Left renal cortex interstitium (tissue), 4 donors: Measurements from ENCODE around the gene LYZL4. TPM values are rescaled to one million over a fixed set of nuclear protein-coding genes. Genes with fewer than 3 reads are reported as not detected.

ENCODE experiments used
- DNase-seq, 4 donors: peaks; one replicate each; pipeline ENCODE4 v3.0.0-alpha.2; 2013; ENCODE audit warnings: low read depth in 4 of 4, low spot score in 2 of 4, missing footprints in 1 of 4
- polyA plus RNA-seq, 4 donors: library from polyadenylated mRNA; unstranded; fragments of 120-200 nt; gene quantifications; one replicate each; pipeline ENCODE4 v1.2.1, GENCODE V29; 2013; ENCODE audit not compliant: insufficient read length in 4 of 4

The LYZL4 gene
- polyA plus RNA-seq, 4 donors, result not detected

GRCh38 chr3:42377681-42378080 lies 32.7 kb downstream of the LYZL4 start:
- DNase-seq, result no peak

DNA sequence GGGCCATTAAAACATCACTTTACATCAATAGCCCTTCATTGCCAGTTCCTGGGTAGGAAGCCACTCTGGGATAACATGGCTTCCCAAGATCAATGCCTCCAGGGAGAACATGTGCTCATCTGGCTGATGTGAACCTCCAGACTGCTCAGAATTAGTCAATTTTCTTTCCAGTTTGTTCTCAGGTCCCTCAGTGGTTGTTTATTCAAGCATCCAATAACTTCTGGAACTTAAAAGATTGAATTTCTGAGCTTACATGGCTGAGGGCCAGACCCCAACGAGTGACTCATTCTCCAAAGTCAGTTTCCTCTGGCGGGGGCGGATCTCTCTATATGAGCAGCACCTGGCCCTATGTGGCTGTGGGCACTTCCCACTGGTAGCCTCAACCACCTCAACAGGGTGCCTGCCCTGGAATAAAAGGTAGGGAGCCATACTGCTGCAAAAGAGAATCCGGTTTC lies 34.0 kb downstream of the LYZL4 start:
- DNase-seq, result no peak

DNA sequence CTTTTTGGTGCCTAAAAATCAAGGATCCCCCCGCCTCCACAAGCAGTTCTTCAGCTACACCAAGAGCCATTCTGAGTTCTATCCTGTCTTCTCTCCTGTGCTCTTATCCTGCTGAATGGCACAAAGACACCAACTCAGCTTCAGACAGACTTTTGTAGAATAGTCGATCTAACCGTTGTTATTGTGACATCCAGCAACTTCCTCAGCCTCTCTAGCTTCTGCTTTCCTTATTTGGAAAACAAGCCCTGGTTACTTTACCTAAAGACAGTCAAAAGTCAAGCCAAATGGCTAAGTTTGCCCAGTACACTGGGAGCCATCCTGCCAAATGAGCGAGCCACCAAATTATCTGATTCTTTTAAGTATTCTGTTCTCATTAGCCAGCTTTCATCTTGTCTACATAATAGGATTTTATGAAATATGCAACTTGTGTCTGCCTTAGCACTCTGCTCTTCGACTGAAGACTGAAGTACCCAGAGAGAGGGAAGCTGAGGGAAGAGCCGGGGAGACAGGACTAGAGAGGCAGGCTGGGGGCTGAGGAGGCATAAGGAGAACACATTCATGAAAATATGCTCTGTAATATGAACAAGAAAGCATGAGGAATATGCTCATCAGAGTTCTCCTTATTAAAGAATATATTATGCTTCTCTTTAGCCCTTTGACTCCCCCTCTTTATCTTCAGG lies 35.1 kb downstream of the LYZL4 start:
- no peak for DNase-seq

DNA sequence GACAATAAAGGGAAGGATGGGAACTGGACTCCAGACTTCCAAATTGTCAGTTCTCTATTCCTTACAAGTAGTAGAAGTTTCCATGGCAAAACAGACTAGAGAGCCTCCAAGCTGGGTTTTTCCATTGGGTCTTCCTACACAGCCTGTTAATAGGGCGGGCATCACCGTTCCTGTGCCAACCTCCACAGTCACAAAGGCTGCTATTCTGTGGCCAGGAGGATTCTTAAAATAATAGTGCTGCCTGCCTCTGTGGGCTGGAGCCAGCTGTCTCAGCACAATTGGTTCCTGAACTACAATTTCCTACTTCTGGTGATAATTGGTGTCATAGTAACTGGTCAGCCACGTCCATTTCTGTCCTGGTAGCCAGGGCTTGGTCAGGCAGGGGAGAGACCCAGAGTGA lies 38.6 kb downstream of the LYZL4 start:
- no peak for DNase-seq

DNA sequence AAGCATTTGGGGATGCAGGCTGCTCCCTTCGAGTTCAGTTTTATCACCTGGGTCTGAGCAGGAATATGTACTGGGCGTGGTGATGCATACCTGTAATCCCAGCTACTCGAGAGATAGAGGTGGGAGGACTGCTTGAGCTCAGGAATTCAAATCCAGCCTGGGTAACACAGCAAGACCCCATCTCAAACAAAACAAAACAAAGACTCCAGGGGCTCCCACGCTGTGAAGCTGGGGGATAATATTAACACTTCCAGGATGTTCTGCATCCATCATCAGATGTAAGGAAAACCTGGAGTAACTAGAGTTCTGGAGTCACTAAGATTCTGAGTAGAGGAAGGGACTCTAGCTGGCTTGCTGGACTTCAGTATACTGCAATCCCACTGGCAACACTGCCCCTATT lies 40.6 kb downstream of the LYZL4 start:
- DNase-seq, result no peak

- DNase-seq, result no peak
Observed at GRCh38 chr3:42369304-42369703, 41.1 kb downstream of the LYZL4 start.

DNA sequence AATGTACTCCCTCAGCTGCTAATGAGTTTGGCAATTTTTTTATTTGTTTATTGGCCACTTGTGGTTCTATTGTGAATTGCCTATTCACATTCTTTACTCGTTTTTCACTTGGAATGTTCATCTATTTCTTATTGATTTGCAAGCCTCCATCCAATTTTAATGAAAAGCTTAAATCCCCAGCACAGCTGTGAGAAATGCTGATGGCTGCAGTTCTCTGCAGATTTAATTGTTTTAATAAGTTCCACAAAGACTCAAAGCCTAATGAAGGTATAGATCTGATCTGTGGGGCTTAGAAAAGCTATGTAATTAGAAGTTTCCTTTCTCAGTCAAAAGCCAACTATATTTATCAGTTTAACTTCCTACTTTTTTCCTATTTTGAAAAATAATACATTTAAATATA lies 41.5 kb downstream of the LYZL4 start:
- no peak for DNase-seq

DNA sequence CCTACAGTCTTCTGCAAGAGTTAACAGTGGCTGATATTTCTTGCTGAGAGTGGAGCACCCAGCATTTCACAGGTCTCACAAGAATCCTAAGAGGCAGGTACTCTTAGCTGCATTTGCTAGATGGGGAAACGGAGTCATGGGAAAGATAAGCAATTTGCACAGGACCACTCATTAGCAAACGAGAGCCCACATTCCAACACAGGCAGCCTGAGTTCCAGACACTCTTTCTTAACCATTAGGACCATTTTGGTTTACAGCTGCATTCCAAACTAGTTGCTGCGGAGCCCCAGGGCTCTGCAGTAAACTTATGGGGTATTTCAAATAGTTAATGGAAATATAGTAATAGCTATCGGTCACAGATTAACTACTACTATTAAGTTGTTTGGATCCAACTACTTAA lies 42.5 kb downstream of the LYZL4 start:
- no peak for DNase-seq

DNA sequence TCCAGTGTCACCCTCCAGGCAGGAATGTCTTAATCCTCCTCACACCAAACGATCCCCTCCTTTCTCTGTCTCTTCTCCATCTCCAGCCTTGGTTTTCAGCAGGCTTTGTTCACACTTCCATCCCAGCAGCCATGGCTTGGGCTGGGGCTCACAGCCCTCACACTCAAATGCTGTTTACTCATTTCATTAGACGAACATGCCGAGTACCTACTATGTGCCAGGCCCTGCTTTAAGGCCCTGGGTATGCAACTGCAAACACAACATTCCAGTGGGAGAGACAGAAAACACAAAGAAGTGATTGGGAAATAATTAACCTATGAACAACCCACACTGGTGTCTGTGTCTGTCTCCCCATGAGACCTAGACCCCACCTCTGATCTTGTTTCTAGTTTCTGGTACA lies 43.9 kb downstream of the LYZL4 start:
- no peak for DNase-seq

GRCh38 chr3:42357335-42357734 lies 53.1 kb downstream of the LYZL4 start:
- DNase-seq, result no peak

DNA sequence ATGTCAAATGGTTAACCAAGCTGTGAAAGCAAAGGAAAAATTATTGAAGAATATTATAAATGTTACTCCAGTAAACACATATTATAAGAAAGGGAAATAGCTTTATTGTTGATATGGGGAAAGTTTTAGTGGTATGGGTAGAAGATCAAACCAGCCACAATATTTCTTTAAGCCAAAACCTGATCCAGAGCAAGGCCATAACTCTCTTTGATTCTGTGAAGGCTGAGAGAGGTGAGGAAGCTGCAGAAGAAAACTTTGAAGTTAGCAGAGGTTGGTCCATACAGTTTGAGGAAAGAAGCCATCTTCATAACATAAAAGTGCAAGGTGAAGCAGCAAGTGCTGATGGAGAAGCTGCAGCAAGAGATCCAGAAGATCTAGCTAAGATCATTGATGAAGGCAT lies 54.8 kb downstream of the LYZL4 start:
- DNase-seq, result no peak

DNA sequence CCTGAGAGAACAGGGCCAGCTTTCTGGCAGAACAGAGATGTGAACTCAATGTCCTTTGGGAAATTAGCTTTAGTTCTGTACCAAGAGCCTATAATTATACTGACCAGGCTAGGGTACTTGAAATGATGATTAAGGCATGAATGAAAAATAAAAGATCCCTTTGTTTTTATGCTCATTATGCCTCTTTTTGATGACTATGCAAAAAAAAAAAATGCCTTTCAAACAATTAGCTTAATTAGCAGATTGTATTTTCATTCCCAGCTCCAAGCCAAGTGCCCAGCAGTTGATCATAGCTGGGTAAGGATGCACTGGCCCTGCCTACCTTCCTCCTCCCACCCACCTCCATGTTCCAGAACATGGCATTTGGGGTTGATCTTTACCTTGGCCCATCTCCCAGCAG lies 56.8 kb downstream of the LYZL4 start:
- no peak for DNase-seq

- no peak for DNase-seq
Observed at GRCh38 chr3:42351207-42351606, 59.2 kb downstream of the LYZL4 start.

- no peak for DNase-seq
Observed at GRCh38 chr3:42349765-42350594, 60.4 kb downstream of the LYZL4 start.

- no peak for DNase-seq
Observed at GRCh38 chr3:42347928-42348327, 62.5 kb downstream of the LYZL4 start.

Other genes with a start within 250 kb of the LYZL4 start
- gene CCK, start 144.4 kb downstream of the LYZL4 start, polyA plus RNA-seq, result under 1 TPM; 0.24 to 0.57 (median 0.33) TPM
- 1 to 10 TPM; 1.1 to 2.7 (median 1.6) TPM for gene VIPR1, start 92.0 kb upstream of the LYZL4 start, polyA plus RNA-seq
- 10 to 100 TPM; 40.7 to 46.7 (median 43.0) TPM for gene SEC22C, start 171.4 kb upstream of the LYZL4 start, polyA plus RNA-seq
- gene SS18L2, start 180.2 kb upstream of the LYZL4 start, polyA plus RNA-seq, result 10 to 100 TPM; 22.8 to 26.3 (median 25.4) TPM
- gene NKTR, start 190.1 kb upstream of the LYZL4 start, polyA plus RNA-seq, result 100 to 1,000 TPM in 2 of 4 donors, 10 to 100 TPM in 2; 52.4 to 201 (median 108) TPM
- gene ZBTB47, start 243.1 kb upstream of the LYZL4 start, polyA plus RNA-seq, result 10 to 100 TPM; 14.1 to 19.3 (median 17.9) TPM